ENCODE measurements around the gene CACNA2D3.
"Not testable (repeated sequence)": the region's sequence is repeated elsewhere in the genome, so short reads cannot be mapped to it uniquely, and the experiment has no call there.

The CACNA2D3 gene

GRCh38 chr3:54970895-54971294 is 848.5 kb downstream of the CACNA2D3 start:
- peak overlapping the region; percentile 79 for H3K27ac Mint-ChIP-seq
- H3K4me1 Mint-ChIP-seq (ENCODE audit: low read depth), result peaks cover 48% of the 10 kb centered on the region
- no peaks in the 10 kb centered on the region for H3K9me3 Mint-ChIP-seq
- peaks cover 9% of the 10 kb centered on the region for H3K27me3 Mint-ChIP-seq
- H3K4me3 Mint-ChIP-seq, result no peak overlapping the region
- no peaks in the 10 kb centered on the region for H3K36me3 Mint-ChIP-seq (ENCODE audit: low read depth)
- intact Hi-C loops (cut with micrococcal nuclease), result loop anchor here (2.0 kb wide), 1 partner anchor 14 kb away; no protein-coding TSS in a partner anchor

GRCh38 chr3:54977439-54977838 is 855.1 kb downstream of the CACNA2D3 start:
- intact Hi-C loops (cut with micrococcal nuclease), result no loop called here
- Mint-ChIP-seq H3K9me3 (no peaks in the 10 kb centered on the region), H3K27ac (no peak overlapping the region), H3K27me3 (peaks cover 3% of the 10 kb centered on the region), H3K36me3 (ENCODE audit: low read depth) (no peaks in the 10 kb centered on the region), H3K4me3 (no peak overlapping the region), H3K4me1 (ENCODE audit: low read depth) (peaks cover 4% of the 10 kb centered on the region)

GRCh38 chr3:54977946-54978345 is 855.6 kb downstream of the CACNA2D3 start:
- H3K4me3 Mint-ChIP-seq; H3K27me3 Mint-ChIP-seq; H3K4me1 Mint-ChIP-seq (ENCODE audit: low read depth); intact Hi-C loops (cut with micrococcal nuclease); H3K27ac Mint-ChIP-seq; H3K9me3 Mint-ChIP-seq; H3K36me3 Mint-ChIP-seq (ENCODE audit: low read depth): not testable (repeated sequence)

- peaks cover 36% of the 10 kb centered on the region for H3K4me1 Mint-ChIP-seq (ENCODE audit: low read depth)
- intact Hi-C loops (cut with micrococcal nuclease), result no loop called here
- no peaks in the 10 kb centered on the region for H3K27me3 Mint-ChIP-seq
- no peak overlapping the region for H3K27ac Mint-ChIP-seq
- no peaks in the 10 kb centered on the region for H3K9me3 Mint-ChIP-seq
- no peak overlapping the region for H3K4me3 Mint-ChIP-seq
- no peaks in the 10 kb centered on the region for H3K36me3 Mint-ChIP-seq (ENCODE audit: low read depth)
Observed at GRCh38 chr3:54982807-54983206, 860.5 kb downstream of the CACNA2D3 start.

- no peaks in the 10 kb centered on the region for H3K36me3 Mint-ChIP-seq (ENCODE audit: low read depth)
- intact Hi-C loops (cut with micrococcal nuclease), result loop anchor here (2.0 kb wide), 1 partner anchor 13 kb away; no protein-coding TSS in a partner anchor
- no peak overlapping the region for H3K27ac Mint-ChIP-seq
- no peaks in the 10 kb centered on the region for H3K9me3 Mint-ChIP-seq
- no peaks in the 10 kb centered on the region for H3K27me3 Mint-ChIP-seq
- H3K4me3 Mint-ChIP-seq, result no peak overlapping the region
- H3K4me1 Mint-ChIP-seq (ENCODE audit: low read depth), result peaks cover 43% of the 10 kb centered on the region
Observed at GRCh38 chr3:54983266-54984099, 861.1 kb downstream of the CACNA2D3 start.

- Mint-ChIP-seq H3K36me3 (ENCODE audit: low read depth) (no peaks in the 10 kb centered on the region), H3K9me3 (no peaks in the 10 kb centered on the region), H3K4me1 (ENCODE audit: low read depth) (peaks cover 57% of the 10 kb centered on the region), H3K4me3 (no peak overlapping the region), H3K27ac (peak overlapping the region; percentile 62), H3K27me3 (no peaks in the 10 kb centered on the region)
- intact Hi-C loops (cut with micrococcal nuclease), result loop anchor here (2.0 kb wide), 1 partner anchor 15 kb away; no protein-coding TSS in a partner anchor
Observed at GRCh38 chr3:54985856-54986255, 863.5 kb downstream of the CACNA2D3 start.

GRCh38 chr3:54986294-54986693 is 863.9 kb downstream of the CACNA2D3 start:
- Mint-ChIP-seq H3K27ac (peak overlapping the region; percentile 62), H3K27me3 (no peaks in the 10 kb centered on the region), H3K9me3 (no peaks in the 10 kb centered on the region), H3K4me3 (no peak overlapping the region), H3K36me3 (ENCODE audit: low read depth) (no peaks in the 10 kb centered on the region), H3K4me1 (ENCODE audit: low read depth) (peaks cover 54% of the 10 kb centered on the region)
- intact Hi-C loops (cut with micrococcal nuclease), result no loop called here

- no peaks in the 10 kb centered on the region for H3K36me3 Mint-ChIP-seq (ENCODE audit: low read depth)
- H3K4me1 Mint-ChIP-seq (ENCODE audit: low read depth), result peaks cover 54% of the 10 kb centered on the region
- H3K9me3 Mint-ChIP-seq, result no peaks in the 10 kb centered on the region
- no peaks in the 10 kb centered on the region for H3K27me3 Mint-ChIP-seq
- no peak overlapping the region for H3K4me3 Mint-ChIP-seq
- intact Hi-C loops (cut with micrococcal nuclease), result no loop called here
- H3K27ac Mint-ChIP-seq, result peak overlapping the region; percentile 60
Observed at GRCh38 chr3:54987719-54988118, 865.4 kb downstream of the CACNA2D3 start.

- intact Hi-C loops (cut with micrococcal nuclease), result no loop called here
- Mint-ChIP-seq H3K36me3 (ENCODE audit: low read depth) (no peaks in the 10 kb centered on the region), H3K4me3 (no peak overlapping the region), H3K27me3 (no peaks in the 10 kb centered on the region), H3K9me3 (no peaks in the 10 kb centered on the region), H3K27ac (peak overlapping the region; percentile 71), H3K4me1 (ENCODE audit: low read depth) (peaks cover 54% of the 10 kb centered on the region)
Observed at GRCh38 chr3:54988302-54988837, 866.0 kb downstream of the CACNA2D3 start.

- peaks cover 58% of the 10 kb centered on the region for H3K4me1 Mint-ChIP-seq (ENCODE audit: low read depth)
- no peaks in the 10 kb centered on the region for H3K9me3 Mint-ChIP-seq
- H3K27ac Mint-ChIP-seq, result peak overlapping the region; percentile 71
- peak overlapping the region; percentile 15 for H3K4me3 Mint-ChIP-seq
- intact Hi-C loops (cut with micrococcal nuclease), result no loop called here
- H3K27me3 Mint-ChIP-seq, result no peaks in the 10 kb centered on the region
- H3K36me3 Mint-ChIP-seq (ENCODE audit: low read depth), result no peaks in the 10 kb centered on the region
Observed at GRCh38 chr3:54988838-54989630, 866.7 kb downstream of the CACNA2D3 start.

GRCh38 chr3:54994111-54994513 is 871.8 kb downstream of the CACNA2D3 start:
- H3K4me1 Mint-ChIP-seq (ENCODE audit: low read depth), result peaks cover 17% of the 10 kb centered on the region
- H3K9me3 Mint-ChIP-seq, result no peaks in the 10 kb centered on the region
- H3K27ac Mint-ChIP-seq, result no peak overlapping the region
- intact Hi-C loops (cut with micrococcal nuclease), result no loop called here
- no peaks in the 10 kb centered on the region for H3K27me3 Mint-ChIP-seq
- no peak overlapping the region for H3K4me3 Mint-ChIP-seq
- H3K36me3 Mint-ChIP-seq (ENCODE audit: low read depth), result no peaks in the 10 kb centered on the region

- Mint-ChIP-seq H3K4me3 (no peak overlapping the region), H3K27me3 (no peaks in the 10 kb centered on the region), H3K27ac (no peak overlapping the region), H3K36me3 (ENCODE audit: low read depth) (no peaks in the 10 kb centered on the region), H3K9me3 (no peaks in the 10 kb centered on the region), H3K4me1 (ENCODE audit: low read depth) (peaks cover 3% of the 10 kb centered on the region)
- intact Hi-C loops (cut with micrococcal nuclease), result loop anchor here (5.0 kb wide), 1 partner anchor 37 kb away; no protein-coding TSS in a partner anchor
Observed at GRCh38 chr3:54999159-54999558, 876.8 kb downstream of the CACNA2D3 start.

GRCh38 chr3:54999811-55000210 is 877.5 kb downstream of the CACNA2D3 start:
- H3K27me3 Mint-ChIP-seq, result no peaks in the 10 kb centered on the region
- H3K4me1 Mint-ChIP-seq (ENCODE audit: low read depth), result no peaks in the 10 kb centered on the region
- H3K36me3 Mint-ChIP-seq (ENCODE audit: low read depth), result no peaks in the 10 kb centered on the region
- H3K4me3 Mint-ChIP-seq, result no peak overlapping the region
- no peak overlapping the region for H3K27ac Mint-ChIP-seq
- no peaks in the 10 kb centered on the region for H3K9me3 Mint-ChIP-seq
- intact Hi-C loops (cut with micrococcal nuclease), result loop anchor here (5.0 kb wide), 1 partner anchor 38 kb away; no protein-coding TSS in a partner anchor

- H3K4me3 Mint-ChIP-seq, result no peak overlapping the region
- no peaks in the 10 kb centered on the region for H3K27me3 Mint-ChIP-seq
- no peaks in the 10 kb centered on the region for H3K36me3 Mint-ChIP-seq (ENCODE audit: low read depth)
- intact Hi-C loops (cut with micrococcal nuclease), result no loop called here
- H3K27ac Mint-ChIP-seq, result no peak overlapping the region
- no peaks in the 10 kb centered on the region for H3K4me1 Mint-ChIP-seq (ENCODE audit: low read depth)
- no peaks in the 10 kb centered on the region for H3K9me3 Mint-ChIP-seq
Observed at GRCh38 chr3:55000546-55000945, 878.2 kb downstream of the CACNA2D3 start.

All from dendritic cell treated with granulocyte-macrophage colony-stimulating factor and Interleukin-4, amounts not matched to agents 40 ng/mL and 50 ng/mL, for 4 days (primary cell).